GM12801 (cell line): ENCODE measurements around the gene GPX7.

Source experiments
- CTCF ChIP-seq: IDR thresholded peaks from one replicate; pipeline ENCODE4 v1.5.1; 2011; ENCODE audit warnings: control low read depth; ENCODE audit not compliant: insufficient read length; ENCODE audit errors: extremely low read depth

The GPX7 gene

GRCh38 chr1:52599236-52599635, 2.9 kb upstream of the GPX7 start:
- no peak for TF ChIP-seq CTCF

GRCh38 chr1:52600533-52601179, 1.5 kb upstream of the GPX7 start:
- no peak for TF ChIP-seq CTCF

GRCh38 chr1:52601519-52601918, 652 bp upstream of the GPX7 start:
- TF ChIP-seq CTCF, result no peak

GRCh38 chr1:52602856-52603600, 857 bp downstream of the GPX7 start:
- no peak for TF ChIP-seq CTCF

GRCh38 chr1:52603630-52604029, 1.5 kb downstream of the GPX7 start:
- TF ChIP-seq CTCF, result no peak

- TF ChIP-seq CTCF, result no peak
These were observed 2.0 kb downstream of the GPX7 start for GRCh38 chr1:52604063-52604770.

GRCh38 chr1:52613636-52614373, 11.6 kb downstream of the GPX7 start:
- TF ChIP-seq CTCF, result no peak
